ENCODE measurements around the gene GLIPR1. TPM values are rescaled to one million over a fixed set of nuclear protein-coding genes. Genes with fewer than 3 reads are reported as not detected.

Gene GLIPR1
- total RNA-seq, 1 donor from 2014 or later: 5.8 TPM

GRCh38 chr12:75460204-75460603 is 20.4 kb upstream of the GLIPR1 start:
- H3K4me3 ChIP-seq (ENCODE audit: low read depth, low read length): no peak overlapping the region
- no peaks in the 10 kb centered on the region for H3K27me3 ChIP-seq (ENCODE audit: control insufficient read depth, insufficient read depth, low read length)
- no peaks in the 10 kb centered on the region for H3K36me3 ChIP-seq (ENCODE audit: control insufficient read depth, insufficient read depth, low read length)
- no peak for FAIRE-seq
- TF ChIP-seq CTCF (IDR thresholded peaks at IDR 0.05; ENCODE audit: insufficient read depth, low read length, severe bottlenecking): no peak
- no peak for DNase-seq (ENCODE audit: low read depth)

GRCh38 chr12:75471902-75472890 is 8.4 kb upstream of the GLIPR1 start:
- TF ChIP-seq CTCF (IDR thresholded peaks at IDR 0.05; ENCODE audit: insufficient read depth, low read length, severe bottlenecking): no peak
- Histone ChIP-seq H3K36me3 (ENCODE audit: control insufficient read depth, insufficient read depth, low read length) (no peaks in the 10 kb centered on the region), H3K27me3 (ENCODE audit: control insufficient read depth, insufficient read depth, low read length) (no peaks in the 10 kb centered on the region), H3K4me3 (ENCODE audit: low read depth, low read length) (no peak overlapping the region)
- no peak for FAIRE-seq
- DNase-seq (ENCODE audit: low read depth): no peak

GRCh38 chr12:75474116-75474515 is 6.4 kb upstream of the GLIPR1 start:
- no peaks in the 10 kb centered on the region for H3K36me3 ChIP-seq (ENCODE audit: control insufficient read depth, insufficient read depth, low read length)
- no peak overlapping the region for H3K4me3 ChIP-seq (ENCODE audit: low read depth, low read length)
- peak; percentile 80 for DNase-seq (ENCODE audit: low read depth)
- no peaks in the 10 kb centered on the region for H3K27me3 ChIP-seq (ENCODE audit: control insufficient read depth, insufficient read depth, low read length)
- FAIRE-seq: no peak
- TF ChIP-seq CTCF (IDR thresholded peaks at IDR 0.05; ENCODE audit: insufficient read depth, low read length, severe bottlenecking): no peak

- Histone ChIP-seq H3K4me3 (ENCODE audit: low read depth, low read length) (no peak overlapping the region), H3K36me3 (ENCODE audit: control insufficient read depth, insufficient read depth, low read length) (no peaks in the 10 kb centered on the region), H3K27me3 (ENCODE audit: control insufficient read depth, insufficient read depth, low read length) (no peaks in the 10 kb centered on the region)
- DNase-seq (ENCODE audit: low read depth): no peak
- FAIRE-seq: no peak
- no peak for TF ChIP-seq CTCF (IDR thresholded peaks at IDR 0.05; ENCODE audit: insufficient read depth, low read length, severe bottlenecking)
These were observed 4.5 kb upstream of the GLIPR1 start for GRCh38 chr12:75476071-75476470.

- no peak for TF ChIP-seq CTCF (IDR thresholded peaks at IDR 0.05; ENCODE audit: insufficient read depth, low read length, severe bottlenecking)
- DNase-seq (ENCODE audit: low read depth) (no peak), FAIRE-seq (no peak)
- Histone ChIP-seq H3K27me3 (ENCODE audit: control insufficient read depth, insufficient read depth, low read length) (no peaks in the 10 kb centered on the region), H3K36me3 (ENCODE audit: control insufficient read depth, insufficient read depth, low read length) (no peaks in the 10 kb centered on the region), H3K4me3 (ENCODE audit: low read depth, low read length) (no peak overlapping the region)
These were observed 3.4 kb upstream of the GLIPR1 start for GRCh38 chr12:75477137-75477536.
